ENCODE results near the gene ATOX1.
A peak's percentile ranks its signal among the peaks of the same experiment; 100 is the strongest.

Gene ATOX1

GRCh38 chr5:151770383-151771258 is 12.2 kb upstream of the ATOX1 start:
- peak; percentile 82 for DNase-seq (ENCODE audit: low read depth)

DNA sequence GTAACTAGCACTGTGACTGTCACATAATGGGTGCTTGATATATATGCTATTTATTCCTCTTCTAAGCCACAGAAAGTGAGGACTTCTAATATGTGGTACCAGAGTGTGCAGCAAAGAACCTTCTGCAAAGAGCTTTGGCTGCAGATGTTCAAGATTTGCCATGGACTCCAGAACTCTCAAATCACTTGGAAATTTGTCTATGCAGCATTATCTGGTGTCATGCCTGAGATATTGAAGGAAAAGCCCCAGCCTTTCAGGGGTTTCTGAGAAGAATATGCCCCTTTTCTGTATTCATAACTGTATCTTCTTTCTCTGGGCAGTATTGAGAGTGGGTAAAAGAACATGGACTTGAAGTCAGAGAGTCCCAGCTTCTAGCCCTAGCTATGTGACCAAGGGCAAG is 8.5 kb upstream of the ATOX1 start:
- DNase-seq (ENCODE audit: low read depth), result no peak

DNA sequence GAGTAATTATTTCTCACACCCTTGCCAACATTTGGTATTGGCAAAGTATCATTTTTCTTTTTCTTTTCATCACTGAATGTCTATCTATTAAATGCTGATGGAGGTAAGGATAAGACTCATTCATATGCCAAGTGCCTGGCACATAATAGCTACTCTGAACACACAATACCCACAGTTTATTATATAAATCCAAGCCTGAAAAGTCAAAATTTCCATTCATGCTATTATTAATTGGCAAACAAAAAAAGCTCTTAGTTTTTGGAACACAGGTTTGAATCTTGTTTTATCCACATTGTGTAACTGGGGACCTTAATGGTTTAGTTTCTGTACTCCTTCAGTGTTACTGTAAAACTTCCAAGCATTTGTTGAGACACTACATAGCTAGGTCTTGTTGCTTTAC is 6.4 kb upstream of the ATOX1 start:
- DNase-seq (ENCODE audit: low read depth), result no peak

- peak; percentile 46 for DNase-seq (ENCODE audit: low read depth)
Measured at GRCh38 chr5:151758141-151758429, 346 bp downstream of the ATOX1 start.

DNA sequence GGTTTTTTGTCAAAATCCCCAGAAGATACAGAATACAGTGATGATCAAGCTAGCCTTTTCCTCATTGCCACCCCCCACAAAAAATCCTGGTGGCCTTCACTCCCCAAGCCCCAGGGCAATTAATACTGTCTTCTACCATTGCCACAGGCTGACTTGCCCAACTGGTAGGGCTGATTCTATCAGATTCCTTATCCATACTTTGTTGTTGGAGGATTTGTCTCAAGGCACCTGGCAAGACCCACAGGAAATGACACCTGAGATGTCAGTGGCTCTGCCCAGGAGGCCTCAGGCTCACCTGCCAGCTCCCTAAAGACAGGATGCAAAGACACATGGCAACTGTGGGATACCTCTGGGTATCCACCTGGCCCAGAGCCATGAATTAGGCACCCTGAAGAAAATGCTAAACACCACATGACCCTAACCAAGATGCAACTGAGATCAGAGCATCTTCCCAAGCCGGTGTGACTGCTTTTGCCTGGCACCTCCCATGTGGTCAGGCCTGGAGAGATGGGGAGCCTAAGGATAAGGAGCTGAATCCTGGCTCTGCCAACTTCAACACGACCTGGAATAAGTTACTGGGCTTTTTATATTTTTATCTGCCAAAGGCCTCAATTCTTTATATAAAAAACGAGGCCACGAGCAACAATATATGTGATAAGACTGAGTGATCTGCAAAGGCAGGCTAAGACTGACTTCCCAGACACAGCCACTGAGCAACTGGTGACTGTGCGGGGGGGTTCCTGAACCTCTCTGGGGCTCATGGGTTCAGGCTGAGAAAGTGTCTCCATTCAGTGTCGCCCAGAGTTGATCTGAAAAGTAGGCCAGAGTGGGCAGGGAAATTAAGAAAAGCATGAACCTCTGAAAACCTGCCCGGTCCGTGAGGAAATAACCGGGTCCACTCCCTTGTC is 944 bp downstream of the ATOX1 start:
- DNase-seq (ENCODE audit: low read depth), result peak; percentile 54

GRCh38 chr5:151755383-151755782 is 3.0 kb downstream of the ATOX1 start:
- no peak for DNase-seq (ENCODE audit: low read depth)

DNA sequence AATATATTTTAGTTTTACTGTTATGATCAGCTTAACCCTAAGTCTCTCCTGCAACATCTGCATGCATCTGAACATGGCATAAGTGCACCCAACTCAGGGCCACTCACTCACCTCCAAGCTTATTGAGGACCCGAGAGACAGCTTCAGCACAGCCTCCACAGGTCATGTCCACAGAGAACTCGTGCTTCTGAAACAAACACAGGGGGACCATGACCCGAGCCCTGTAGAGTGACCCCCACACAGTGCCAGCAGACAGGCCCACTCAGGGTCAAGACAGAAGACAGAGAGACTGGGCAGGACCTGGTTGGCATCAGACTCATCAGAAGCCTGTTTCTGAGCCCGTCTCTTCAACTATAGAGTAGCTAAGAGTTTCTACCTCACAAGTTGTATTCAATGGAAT is 6.8 kb downstream of the ATOX1 start:
- no peak for DNase-seq (ENCODE audit: low read depth)

DNA sequence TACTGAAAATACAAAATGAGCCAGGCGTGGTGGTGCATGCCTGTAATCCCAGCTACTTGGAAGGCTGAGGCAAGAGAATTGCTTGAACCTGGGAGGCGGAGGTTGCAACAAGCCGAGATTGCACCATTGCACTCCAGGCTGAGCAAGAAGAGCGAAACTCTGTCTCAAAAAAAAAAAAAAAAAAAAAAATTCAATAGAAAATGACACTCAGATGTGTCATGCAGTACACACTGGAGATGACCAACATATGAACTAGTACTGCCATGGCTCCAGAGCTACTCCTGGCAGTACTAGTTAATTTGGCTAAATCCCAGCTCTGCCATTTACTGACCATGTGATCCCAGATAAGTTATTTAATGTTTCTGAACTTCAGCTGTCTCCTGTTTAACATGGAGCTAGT is 7.3 kb downstream of the ATOX1 start:
- DNase-seq (ENCODE audit: low read depth), result peak; percentile 60

- no peak for DNase-seq (ENCODE audit: low read depth)
Measured at GRCh38 chr5:151750121-151750520, 8.3 kb downstream of the ATOX1 start.

- DNase-seq (ENCODE audit: low read depth), result peak; percentile 98
Measured at GRCh38 chr5:151745071-151745705, 13.2 kb downstream of the ATOX1 start.

DNA sequence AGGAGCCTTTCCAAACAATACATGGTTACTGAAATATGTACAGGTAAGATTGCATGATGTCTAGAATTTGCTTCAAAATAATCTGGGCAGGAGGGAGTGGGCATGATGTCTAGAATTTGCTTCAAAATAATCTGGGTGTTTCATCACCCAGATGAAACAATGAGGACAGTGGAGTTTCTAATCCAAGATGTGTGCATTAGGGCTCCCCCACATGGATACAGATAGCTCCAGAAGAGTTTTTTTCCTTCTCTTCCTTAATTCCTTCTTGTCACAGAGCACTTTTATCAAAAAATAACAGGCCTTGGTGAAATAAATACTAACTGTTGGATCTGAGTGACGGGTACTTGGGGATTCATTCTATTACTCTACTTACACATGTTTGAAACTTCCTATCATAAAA is 14.9 kb downstream of the ATOX1 start:
- DNase-seq (ENCODE audit: low read depth), result peak; percentile 36

- peak; percentile 88 for DNase-seq (ENCODE audit: low read depth)
Measured at GRCh38 chr5:151742870-151743294, 15.5 kb downstream of the ATOX1 start.

GRCh38 chr5:151741678-151742423 is 16.6 kb downstream of the ATOX1 start:
- peak; percentile 96 for DNase-seq (ENCODE audit: low read depth)

DNA sequence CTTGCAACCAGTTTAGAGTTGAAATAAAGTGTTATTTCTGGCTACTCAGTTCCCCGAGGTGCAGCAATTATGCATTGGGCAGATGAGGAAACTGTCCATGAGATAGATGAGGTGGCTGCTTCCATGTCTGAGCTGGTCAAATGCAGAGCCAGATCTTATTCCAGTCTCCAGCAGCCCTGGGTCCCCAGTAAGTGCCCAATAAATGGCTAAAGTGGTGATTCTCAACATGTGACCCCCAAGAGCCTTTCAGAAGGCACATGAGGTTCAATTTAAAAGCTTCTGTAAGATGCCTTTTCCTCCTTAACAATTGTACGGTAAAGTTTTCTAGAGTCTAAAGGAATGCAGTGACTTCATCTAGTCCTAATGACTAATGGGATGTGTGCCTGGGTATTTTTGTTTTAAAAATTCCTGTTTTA is 17.5 kb downstream of the ATOX1 start:
- peak; percentile 89 for DNase-seq (ENCODE audit: low read depth)

GRCh38 chr5:151740336-151740942 is 18.0 kb downstream of the ATOX1 start:
- DNase-seq (ENCODE audit: low read depth), result peak; percentile 90

- DNase-seq (ENCODE audit: low read depth), result peak; percentile 93
Measured at GRCh38 chr5:151739939-151740335, 18.5 kb downstream of the ATOX1 start.

DNA sequence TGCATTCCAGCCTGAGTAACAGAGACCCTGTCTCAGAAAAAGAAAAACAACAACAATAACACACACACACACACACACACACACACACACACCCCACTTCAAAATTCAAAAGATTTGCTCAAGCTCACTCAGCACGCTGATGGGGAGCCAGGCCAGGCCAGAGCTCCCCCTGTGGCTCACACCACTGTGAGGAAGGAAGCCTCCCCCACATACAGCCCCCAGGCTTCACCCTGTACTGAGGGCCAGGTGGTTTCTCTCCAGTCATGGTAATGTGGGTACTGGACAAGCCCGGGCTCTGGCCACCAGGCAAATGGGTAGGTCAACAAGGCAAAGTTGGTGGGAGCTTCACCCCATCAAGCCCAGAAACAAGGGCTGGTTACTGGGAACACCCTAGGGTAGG is 19.0 kb downstream of the ATOX1 start:
- DNase-seq (ENCODE audit: low read depth), result no peak

DNA sequence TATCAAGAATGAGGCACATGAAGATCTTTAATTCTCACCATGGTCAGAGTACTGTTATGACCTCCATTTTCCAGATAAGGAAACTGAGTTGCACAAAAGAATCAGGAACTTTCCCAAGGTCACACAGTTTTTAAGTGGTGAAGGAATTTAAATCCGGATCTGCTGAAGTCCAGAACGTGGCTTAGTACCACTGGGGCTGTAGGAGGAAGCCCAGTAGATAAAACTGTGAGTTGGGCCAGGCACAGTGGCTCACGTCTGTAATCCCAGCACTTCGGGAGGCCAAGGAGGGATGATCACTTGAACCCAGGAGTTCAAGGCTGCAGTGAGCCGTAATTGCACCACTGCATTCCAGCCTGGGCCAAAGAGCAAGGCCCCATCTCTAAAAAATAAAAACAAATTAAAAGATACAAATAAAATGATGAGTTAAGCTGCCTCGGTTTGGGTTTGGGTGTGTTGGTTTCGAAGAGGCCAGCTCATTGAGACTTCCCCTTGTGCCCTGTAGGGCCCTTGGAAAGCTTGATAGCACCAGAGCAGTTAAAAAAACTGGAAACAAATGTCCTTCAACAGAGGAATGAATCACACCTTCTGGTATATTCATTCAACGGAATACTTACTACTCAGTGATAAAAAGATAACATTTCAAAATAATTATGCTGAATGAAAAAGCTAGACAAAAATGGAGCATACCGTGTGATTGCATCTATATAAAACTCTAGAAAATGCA is 20.1 kb downstream of the ATOX1 start:
- peak; percentile 57 for DNase-seq (ENCODE audit: low read depth)

GRCh38 chr5:151737431-151737830 is 21.0 kb downstream of the ATOX1 start:
- no peak for DNase-seq (ENCODE audit: low read depth)

- DNase-seq (ENCODE audit: low read depth), result no peak
Measured at GRCh38 chr5:151735646-151736045, 22.8 kb downstream of the ATOX1 start.

GRCh38 chr5:151734064-151734408 is 24.4 kb downstream of the ATOX1 start:
- no peak for DNase-seq (ENCODE audit: low read depth)

Data from ELR (cell line).